Type B pancreatic cell (in vitro differentiated cells): ENCODE data around the gene ABLIM2. TPM values are rescaled to one million over a fixed set of nuclear protein-coding genes. Genes with fewer than 3 reads are reported as not detected.

Experiments used
- DNase-seq: peaks from one replicate; pipeline ENCODE4 v3.0.0; 2021; ENCODE audit warnings: mixed read lengths; ENCODE audit not compliant: unreplicated experiment; ENCODE audit errors: extremely low spot score
- H3K27ac Mint-ChIP-seq: 2 replicates; pipeline ENCODE4 v1.8.0; 2021; ENCODE audit warnings: mild to moderate bottlenecking, mixed read lengths
- H3K27me3 Mint-ChIP-seq: 2 replicates; pipeline ENCODE4 v1.8.0; 2021; ENCODE audit warnings: mixed read lengths
- H3K36me3 Mint-ChIP-seq: 2 replicates; pipeline ENCODE4 v1.8.0; 2021; ENCODE audit warnings: mixed read lengths
- H3K4me1 Mint-ChIP-seq: one replicate; pipeline ENCODE4 v1.8.0; 2021; ENCODE audit warnings: mixed read lengths; ENCODE audit not compliant: unreplicated experiment
- H3K4me3 Mint-ChIP-seq: 2 replicates; pipeline ENCODE4 v1.8.0; 2021; ENCODE audit warnings: mild to moderate bottlenecking, mixed read lengths
- H3K9me3 Mint-ChIP-seq: 2 replicates; pipeline ENCODE4 v1.8.0; 2021; ENCODE audit warnings: mixed read lengths
- CTCF ChIP-seq: fragments of 200-600 bp; sonication (generic); conservative IDR thresholded peaks from 2 replicates; pipeline ENCODE4 v1.5.0; 2021; ENCODE audit warnings: antibody characterized with exemption, mild to moderate bottlenecking
- total RNA-seq: library from RNA; stranded (reverse); gene quantifications from 2 replicates; pipeline ENCODE4 v1.2.1, GENCODE V29; 2021; ENCODE audit warnings: low replicate concordance

The ABLIM2 gene
- total RNA-seq, 1 donor from 2014 or later, result 2.6 TPM

DNA sequence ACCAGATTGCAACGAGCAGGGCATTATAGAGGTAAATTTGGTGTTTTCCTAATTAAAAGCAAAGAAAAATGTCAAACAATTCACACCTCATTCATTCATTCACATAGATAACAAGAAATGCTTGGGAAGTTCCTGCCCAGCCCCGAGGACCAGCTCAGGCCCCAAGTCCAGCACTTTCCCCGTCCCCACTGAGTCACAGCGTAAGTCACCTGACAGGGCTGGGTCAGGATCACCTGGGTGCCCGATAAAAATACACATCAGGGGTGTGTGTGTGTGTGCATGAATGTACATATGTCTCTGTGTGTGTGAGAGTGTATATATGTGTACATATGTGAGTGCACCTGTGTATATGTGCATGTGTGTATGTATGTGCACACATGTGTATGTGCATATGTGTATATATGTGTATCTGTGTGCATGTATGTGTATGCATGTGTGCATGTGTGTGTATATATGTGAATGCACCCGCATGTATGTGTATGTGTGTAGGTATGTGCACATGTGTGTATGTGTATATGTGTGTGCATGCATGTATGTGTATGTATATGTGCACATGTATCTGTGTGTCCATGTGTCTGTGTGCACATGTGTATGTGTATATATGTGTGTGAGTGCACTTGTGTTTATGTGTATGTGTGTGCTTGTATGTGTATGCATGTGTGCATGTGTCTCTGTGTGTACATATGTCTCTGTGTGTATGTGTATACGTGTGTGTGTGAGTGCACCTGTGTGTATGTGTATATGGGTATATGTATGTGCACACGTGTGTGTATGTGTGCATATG is 21.9 kb upstream of the ABLIM2 start:
- peak overlapping the region; percentile 14 for H3K27ac Mint-ChIP-seq
- H3K9me3 Mint-ChIP-seq, result no peaks in the 10 kb centered on the region
- H3K27me3 Mint-ChIP-seq, result no peaks in the 10 kb centered on the region
- H3K4me3 Mint-ChIP-seq, result no peak overlapping the region
- no peaks in the 10 kb centered on the region for H3K36me3 Mint-ChIP-seq
- H3K4me1 Mint-ChIP-seq, result peaks cover 25% of the 10 kb centered on the region
- DNase-seq, result no peak
- TF ChIP-seq CTCF, result no peak

DNA sequence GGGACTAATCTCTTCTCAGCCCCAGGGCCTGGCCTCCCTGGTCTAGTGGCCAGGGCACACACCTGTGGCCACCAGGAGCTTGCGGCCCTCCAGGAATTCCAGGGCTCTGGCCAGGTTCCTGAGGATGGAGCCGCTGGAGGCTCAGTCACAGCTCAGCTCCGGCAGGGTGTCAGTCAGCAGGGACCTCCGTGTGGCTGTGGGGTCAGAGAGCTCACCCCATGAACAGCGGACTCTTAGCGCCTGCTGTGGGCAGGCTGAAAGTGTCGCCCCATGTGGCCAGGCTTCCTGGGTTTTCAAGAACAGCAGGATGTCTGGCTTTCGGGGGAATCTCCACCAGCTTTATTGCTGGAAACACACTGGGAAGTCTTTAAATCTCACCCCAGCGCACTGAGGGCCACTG is 21.2 kb upstream of the ABLIM2 start:
- no peak for DNase-seq
- H3K27ac Mint-ChIP-seq, result no peak overlapping the region
- H3K36me3 Mint-ChIP-seq, result no peaks in the 10 kb centered on the region
- no peaks in the 10 kb centered on the region for H3K9me3 Mint-ChIP-seq
- peaks cover 20% of the 10 kb centered on the region for H3K4me1 Mint-ChIP-seq
- TF ChIP-seq CTCF, result no peak
- H3K27me3 Mint-ChIP-seq, result no peaks in the 10 kb centered on the region
- H3K4me3 Mint-ChIP-seq, result no peak overlapping the region

- H3K27ac Mint-ChIP-seq, result no peak overlapping the region
- H3K4me1 Mint-ChIP-seq, result peaks cover 19% of the 10 kb centered on the region
- DNase-seq, result no peak
- TF ChIP-seq CTCF, result no peak
- no peak overlapping the region for H3K4me3 Mint-ChIP-seq
- no peaks in the 10 kb centered on the region for H3K27me3 Mint-ChIP-seq
- no peaks in the 10 kb centered on the region for H3K36me3 Mint-ChIP-seq
- H3K9me3 Mint-ChIP-seq, result no peaks in the 10 kb centered on the region
These were observed 20.5 kb upstream of the ABLIM2 start for GRCh38 chr4:8179074-8179473.

- no peak for DNase-seq
- Mint-ChIP-seq H3K27me3 (no peaks in the 10 kb centered on the region), H3K4me1 (peaks cover 12% of the 10 kb centered on the region), H3K36me3 (no peaks in the 10 kb centered on the region), H3K4me3 (no peak overlapping the region), H3K9me3 (no peaks in the 10 kb centered on the region), H3K27ac (no peak overlapping the region)
- TF ChIP-seq CTCF, result no peak
These were observed 19.3 kb upstream of the ABLIM2 start for GRCh38 chr4:8177956-8178355.

DNA sequence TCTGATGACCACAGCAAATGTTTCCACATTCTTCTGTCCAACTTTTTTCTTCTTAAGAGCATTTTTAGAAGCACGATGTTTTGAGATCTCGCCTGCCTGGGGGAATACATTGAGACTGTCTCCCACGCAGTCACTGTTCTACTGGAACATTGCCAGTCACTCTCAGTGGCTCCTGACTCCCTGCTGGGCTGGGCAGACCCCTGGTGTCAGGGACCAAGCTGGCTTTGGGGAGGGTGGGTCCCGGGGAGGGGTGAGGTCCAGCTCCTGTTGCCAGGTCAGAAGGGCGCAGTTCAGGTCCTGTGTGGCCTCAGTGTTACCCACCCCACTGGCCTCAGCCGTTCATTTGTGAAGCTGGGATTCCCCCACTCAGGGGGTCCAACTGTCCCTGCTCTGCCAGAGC is 18.9 kb upstream of the ABLIM2 start:
- Mint-ChIP-seq H3K27ac (no peak overlapping the region), H3K36me3 (no peaks in the 10 kb centered on the region), H3K4me3 (no peak overlapping the region), H3K9me3 (no peaks in the 10 kb centered on the region), H3K4me1 (peaks cover 12% of the 10 kb centered on the region), H3K27me3 (no peaks in the 10 kb centered on the region)
- no peak for DNase-seq
- no peak for TF ChIP-seq CTCF
